IPS DF 6.9 (cell line): Measurements from ENCODE around the gene OR4K17.
"Not testable (repeated sequence)": the region's sequence is repeated elsewhere in the genome, so short reads cannot be mapped to it uniquely, and the experiment has no call there.

Experiments used
- DNase-seq: peaks from one replicate; pipeline ENCODE4 v3.0.0-alpha.2; 2013; ENCODE audit warnings: low read depth, low spot score
- H3K27ac ChIP-seq: one replicate; pipeline ENCODE4 v1.5.1; 2013; ENCODE audit warnings: low read length, control low read depth
- H3K27me3 ChIP-seq: 2 replicates; pipeline ENCODE4 v1.6.1; 2013; ENCODE audit warnings: mild to moderate bottlenecking, low read length; ENCODE audit not compliant: control insufficient read depth, insufficient read depth
- H3K36me3 ChIP-seq: 2 replicates; pipeline ENCODE4 v1.6.1; 2013; ENCODE audit warnings: low read length; ENCODE audit not compliant: control insufficient read depth, insufficient read depth
- H3K4me1 ChIP-seq: 2 replicates; pipeline ENCODE4 v1.6.1; 2013; ENCODE audit warnings: low read length; ENCODE audit not compliant: control insufficient read depth, insufficient read depth
- H3K4me3 ChIP-seq: 2 replicates; pipeline ENCODE4 v1.5.1; 2013; ENCODE audit warnings: mild to moderate bottlenecking, low read length
- H3K9me3 ChIP-seq: 2 replicates; pipeline ENCODE4 v1.6.1; 2013; ENCODE audit warnings: low read length, inconsistent platforms; ENCODE audit not compliant: control insufficient read depth, insufficient read depth
- WGBS: extraction: QIAGEN DNeasy Blood & Tissue Kit; methylation state at CpG from one replicate; pipeline ENCODE4 v1.1.7; 2013; ENCODE audit warnings: mixed read lengths, missing lambda C conversion rate; ENCODE audit not compliant: insufficient read length, insufficient coverage; 5-methylcytosine and 5-hydroxymethylcytosine counted together

The OR4K17 gene, protein sequence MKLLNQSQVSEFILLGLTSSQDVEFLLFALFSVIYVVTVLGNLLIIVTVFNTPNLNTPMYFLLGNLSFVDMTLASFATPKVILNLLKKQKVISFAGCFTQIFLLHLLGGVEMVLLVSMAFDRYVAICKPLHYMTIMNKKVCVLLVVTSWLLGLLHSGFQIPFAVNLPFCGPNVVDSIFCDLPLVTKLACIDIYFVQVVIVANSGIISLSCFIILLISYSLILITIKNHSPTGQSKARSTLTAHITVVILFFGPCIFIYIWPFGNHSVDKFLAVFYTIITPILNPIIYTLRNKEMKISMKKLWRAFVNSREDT

DNA sequence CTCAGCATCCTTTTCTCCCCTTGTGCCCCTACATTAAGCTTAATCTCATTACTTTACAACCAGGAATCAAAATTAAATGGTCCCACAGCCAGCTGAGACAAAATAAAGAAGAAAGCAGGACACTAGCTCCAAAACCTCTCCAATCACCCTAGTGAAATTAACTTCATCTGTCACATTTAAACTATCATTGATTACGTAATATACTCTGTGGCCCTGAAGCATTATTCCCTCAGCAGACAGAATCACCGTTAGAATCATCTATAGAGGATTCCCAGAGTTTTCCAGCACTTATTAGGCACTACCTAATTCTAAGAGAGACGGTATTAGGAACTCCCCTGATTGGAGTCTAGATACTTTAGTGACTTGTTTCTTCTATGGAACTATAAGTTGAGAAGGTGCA is at the start of gene OR4K17:
Gene OR4K17 (plus strand): TSS at position 302 of the 400 bp plus-strand sequence. CDS start 6,761 bp downstream, outside the sequence.
- H3K27me3 ChIP-seq: no peaks in the 10 kb centered on the region
- no peak for DNase-seq
- H3K27ac ChIP-seq: no peak within 1 kb of the TSS
- H3K9me3 ChIP-seq: peaks cover 2% of the 10 kb centered on the region
- no peaks in the 10 kb centered on the region for H3K4me1 ChIP-seq
- no peaks in the 10 kb centered on the region for H3K36me3 ChIP-seq
- no CpG with 5 or more reads among the region's 3 CpGs for WGBS
- no peak within 1 kb of the TSS for H3K4me3 ChIP-seq

DNA sequence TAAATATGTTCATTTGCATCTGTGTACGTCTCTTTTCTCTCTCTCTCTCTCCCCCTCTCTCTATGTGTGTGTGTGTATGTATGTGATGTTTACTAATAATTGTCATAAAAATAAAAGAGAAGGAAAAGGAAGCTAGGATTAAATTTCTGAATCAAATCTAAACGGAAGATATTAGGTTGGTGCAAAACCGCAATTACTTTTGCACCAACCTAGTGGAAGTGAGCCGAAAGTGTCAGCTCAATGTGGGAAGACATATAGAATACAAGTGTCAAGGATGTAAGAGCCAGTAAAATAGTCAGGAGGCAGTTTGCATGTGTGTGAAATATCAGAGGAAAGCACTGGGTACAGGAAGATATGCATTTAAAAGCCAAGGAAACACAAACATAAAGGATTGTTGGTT is 18.5 kb upstream of the OR4K17 start:
- H3K9me3 ChIP-seq: peaks cover 3% of the 10 kb centered on the region
- no peak overlapping the region for H3K4me3 ChIP-seq
- H3K27me3 ChIP-seq: no peaks in the 10 kb centered on the region; the same call in 1 of the 2 replicates
- H3K27ac ChIP-seq: no peak overlapping the region
- H3K36me3 ChIP-seq: no peaks in the 10 kb centered on the region
- no CpG with 5 or more reads among the region's 4 CpGs for WGBS
- H3K4me1 ChIP-seq: no peaks in the 10 kb centered on the region
- DNase-seq: no peak

DNA sequence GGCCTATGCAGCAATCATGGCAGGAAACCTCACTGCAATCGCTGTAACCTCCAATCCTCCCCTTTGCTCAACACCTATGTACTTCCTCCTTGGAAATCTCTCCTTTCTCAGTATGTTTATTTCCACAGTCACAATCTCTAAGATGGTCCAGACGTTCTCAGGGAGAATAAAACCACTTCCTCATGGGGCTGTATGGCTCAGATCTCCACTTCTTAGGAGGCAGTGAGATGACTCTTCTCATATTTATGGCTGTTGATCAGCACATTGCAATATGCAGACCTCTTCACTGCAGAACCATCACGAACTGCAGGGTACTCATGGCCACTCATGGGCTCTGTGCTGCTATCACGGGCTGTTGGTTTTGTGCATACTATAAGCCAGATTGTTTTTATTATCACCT is 17.1 kb upstream of the OR4K17 start:
- Histone ChIP-seq H3K4me1 (no peaks in the 10 kb centered on the region), H3K9me3 (peaks cover 3% of the 10 kb centered on the region), H3K36me3 (no peaks in the 10 kb centered on the region), H3K27me3 (no peaks in the 10 kb centered on the region; the same call in 1 of the 2 replicates), H3K27ac (no peak overlapping the region), H3K4me3 (no peak overlapping the region)
- DNase-seq: no peak
- no CpG with 5 or more reads among the region's 4 CpGs for WGBS

DNA sequence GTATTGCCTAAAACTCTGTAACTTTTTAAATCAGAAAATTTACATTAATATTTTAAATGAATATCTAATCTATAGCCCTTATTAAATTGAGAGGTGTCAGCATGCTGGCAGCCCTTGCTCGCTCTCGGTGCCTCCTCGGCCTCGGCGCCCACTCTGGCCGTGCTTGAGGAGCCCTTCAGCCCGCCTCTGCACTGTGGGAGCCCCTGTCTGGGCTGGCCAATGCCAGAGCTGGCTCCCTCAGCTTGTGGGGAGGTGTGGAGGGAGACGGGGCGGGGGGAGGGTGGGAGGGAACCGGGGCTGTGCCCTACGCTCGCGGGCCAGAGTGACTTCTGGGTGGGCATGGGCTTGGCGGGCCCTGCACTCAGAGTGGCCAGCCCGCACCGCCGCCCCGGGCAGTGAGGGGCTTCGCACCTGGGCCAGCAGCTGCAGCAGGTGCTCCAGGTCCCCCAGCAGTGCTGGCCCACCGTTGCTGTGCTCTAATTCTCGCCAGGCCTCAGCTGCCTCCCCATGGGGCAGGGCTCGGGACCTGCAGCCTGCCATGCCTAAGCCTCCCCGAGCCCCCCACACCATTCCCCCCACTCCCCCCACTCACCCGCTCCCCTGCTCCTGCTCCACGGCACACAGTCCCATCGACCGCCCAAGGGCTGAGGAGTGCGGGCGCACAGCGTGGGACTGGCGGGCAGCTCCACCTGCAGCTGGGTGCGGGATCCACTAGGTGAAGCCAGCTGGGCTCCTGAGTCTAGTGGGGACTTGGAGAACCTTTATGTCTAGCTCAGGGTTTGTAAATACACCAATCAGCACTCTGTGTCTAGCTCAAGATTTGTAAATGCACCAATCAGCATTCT is 11.4 kb upstream of the OR4K17 start:
- H3K36me3 ChIP-seq, DNase-seq, H3K27ac ChIP-seq, H3K27me3 ChIP-seq, H3K9me3 ChIP-seq, H3K4me1 ChIP-seq, H3K4me3 ChIP-seq: not testable (repeated sequence)
- WGBS: no CpG with 5 or more reads among the region's 32 CpGs

DNA sequence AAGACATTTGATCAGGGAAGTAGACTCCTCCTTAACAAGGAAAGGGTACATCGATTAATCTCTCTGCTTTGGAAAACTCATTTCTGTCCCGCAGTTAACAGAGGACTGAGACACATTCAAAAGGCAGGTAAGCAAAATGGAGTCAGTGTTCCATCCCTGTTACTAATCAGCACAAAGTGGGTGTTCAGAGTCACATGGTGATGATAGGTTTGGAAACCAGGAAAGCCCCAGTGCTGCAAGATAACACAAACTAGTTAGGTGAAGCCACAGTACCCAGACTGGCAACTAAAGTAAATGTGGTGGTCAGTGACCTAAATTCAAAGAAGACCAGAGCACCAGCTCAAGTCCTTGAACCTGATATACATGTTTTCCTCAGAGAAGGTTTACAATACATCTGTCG is 1.8 kb downstream of the OR4K17 start:
- Histone ChIP-seq H3K27me3 (no peaks in the 10 kb centered on the region), H3K9me3 (peaks cover 3% of the 10 kb centered on the region), H3K36me3 (no peaks in the 10 kb centered on the region), H3K27ac (no peak overlapping the region), H3K4me1 (no peaks in the 10 kb centered on the region), H3K4me3 (no peak overlapping the region)
- WGBS: no CpG with 5 or more reads among the region's 3 CpGs
- no peak for DNase-seq

DNA sequence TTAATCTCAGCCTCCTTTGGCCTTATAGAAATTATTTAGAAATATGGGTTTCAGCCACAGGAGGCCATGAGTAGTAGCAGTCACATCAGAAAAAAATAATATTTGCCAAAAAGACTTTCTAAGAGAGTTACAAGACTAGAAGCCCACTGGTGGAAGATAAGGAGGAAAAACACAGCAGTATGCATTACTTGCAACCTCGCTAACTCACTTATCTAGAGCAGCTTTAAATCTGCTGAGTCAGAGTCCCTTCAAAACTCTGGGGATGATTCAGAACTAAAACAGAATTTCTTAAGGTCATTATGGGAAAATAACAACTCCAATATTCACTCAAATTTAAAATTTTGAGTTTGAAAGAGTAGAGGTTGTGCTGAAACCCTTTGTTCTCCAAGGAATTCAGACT is 6.2 kb downstream of the OR4K17 start:
- Histone ChIP-seq H3K9me3 (peaks cover 6% of the 10 kb centered on the region), H3K4me3 (no peak overlapping the region), H3K36me3 (no peaks in the 10 kb centered on the region), H3K27me3 (no peaks in the 10 kb centered on the region), H3K4me1 (no peaks in the 10 kb centered on the region), H3K27ac (no peak overlapping the region)
- no peak for DNase-seq
- no CpG with 5 or more reads among the region's 1 CpG for WGBS

DNA sequence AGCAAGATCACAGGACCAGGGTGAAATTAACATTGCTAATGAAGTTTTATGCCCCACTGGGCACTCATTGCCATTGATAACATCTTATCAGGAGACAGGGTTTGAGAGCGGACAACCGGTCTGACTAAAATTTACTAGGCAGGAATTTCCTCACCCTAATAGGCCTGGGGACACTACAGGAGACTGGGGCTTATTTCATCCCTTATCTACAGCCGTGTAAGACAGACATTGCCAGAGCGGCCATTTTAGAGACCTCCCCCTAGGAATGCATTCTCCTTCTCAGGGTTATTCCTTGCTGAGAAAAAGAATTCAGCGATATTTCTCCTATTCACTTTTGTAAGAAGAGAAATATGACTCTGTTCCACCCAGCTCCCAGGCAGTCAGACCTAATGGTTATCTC is 8.3 kb downstream of the OR4K17 start:
- H3K27me3 ChIP-seq: no peaks in the 10 kb centered on the region
- H3K4me3 ChIP-seq: no peak overlapping the region
- H3K27ac ChIP-seq: no peak overlapping the region
- H3K4me1 ChIP-seq: no peaks in the 10 kb centered on the region
- WGBS: no CpG with 5 or more reads among the region's 5 CpGs
- no peak for DNase-seq
- H3K9me3 ChIP-seq: peaks cover 4% of the 10 kb centered on the region; the same call in 1 of the 2 replicates
- H3K36me3 ChIP-seq: no peaks in the 10 kb centered on the region

DNA sequence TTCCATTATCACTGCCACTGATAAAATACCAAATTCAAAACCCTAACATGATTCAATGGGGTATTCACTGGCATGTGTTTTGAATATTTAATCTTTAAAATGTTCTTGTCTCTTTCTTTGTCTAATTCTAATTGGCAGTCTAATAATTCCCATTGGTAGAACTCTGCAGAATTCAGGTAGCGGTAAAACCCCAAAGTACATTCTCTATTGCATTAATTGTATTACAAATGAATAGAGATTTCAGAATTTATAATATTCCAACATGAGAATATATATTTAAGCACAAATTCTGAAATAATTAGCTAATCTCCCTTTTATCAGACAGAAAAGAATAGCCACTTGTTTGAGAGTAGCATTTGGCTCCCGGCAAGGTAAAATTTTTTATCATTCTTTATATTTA is 28.0 kb downstream of the OR4K17 start, which contains the start of gene OR4N5:
Gene OR4N5 (plus strand): TSS at position 301 of the 400 bp plus-strand sequence. CDS start 4,916 bp downstream, outside the sequence.
- DNase-seq: no peak
- Histone ChIP-seq H3K27ac (no peak within 1 kb of the TSS), H3K4me3 (no peak within 1 kb of the TSS), H3K4me1 (no peaks in the 10 kb centered on the region), H3K27me3 (no peaks in the 10 kb centered on the region), H3K9me3 (peaks cover 3% of the 10 kb centered on the region), H3K36me3 (no peaks in the 10 kb centered on the region)
- WGBS: no CpG with 5 or more reads among the region's 2 CpGs

DNA sequence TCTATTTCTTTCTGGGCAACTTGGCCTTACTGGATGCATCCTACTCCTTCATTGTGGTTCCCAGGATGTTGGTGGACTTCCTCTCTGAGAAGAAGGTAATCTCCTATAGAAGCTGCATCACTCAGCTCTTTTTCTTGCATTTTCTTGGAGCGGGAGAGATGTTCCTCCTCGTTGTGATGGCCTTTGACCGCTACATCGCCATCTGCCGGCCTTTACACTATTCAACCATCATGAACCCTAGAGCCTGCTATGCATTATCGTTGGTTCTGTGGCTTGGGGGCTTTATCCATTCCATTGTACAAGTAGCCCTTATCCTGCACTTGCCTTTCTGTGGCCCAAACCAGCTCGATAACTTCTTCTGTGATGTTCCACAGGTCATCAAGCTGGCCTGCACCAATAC is 33.4 kb downstream of the OR4K17 start:
- no peaks in the 10 kb centered on the region for H3K27me3 ChIP-seq
- no CpG with 5 or more reads among the region's 7 CpGs for WGBS
- no peaks in the 10 kb centered on the region for H3K4me1 ChIP-seq
- no peak for DNase-seq
- no peak overlapping the region for H3K4me3 ChIP-seq
- no peaks in the 10 kb centered on the region for H3K36me3 ChIP-seq
- no peak overlapping the region for H3K27ac ChIP-seq
- peaks cover 6% of the 10 kb centered on the region; the same call in 1 of the 2 replicates for H3K9me3 ChIP-seq

DNA sequence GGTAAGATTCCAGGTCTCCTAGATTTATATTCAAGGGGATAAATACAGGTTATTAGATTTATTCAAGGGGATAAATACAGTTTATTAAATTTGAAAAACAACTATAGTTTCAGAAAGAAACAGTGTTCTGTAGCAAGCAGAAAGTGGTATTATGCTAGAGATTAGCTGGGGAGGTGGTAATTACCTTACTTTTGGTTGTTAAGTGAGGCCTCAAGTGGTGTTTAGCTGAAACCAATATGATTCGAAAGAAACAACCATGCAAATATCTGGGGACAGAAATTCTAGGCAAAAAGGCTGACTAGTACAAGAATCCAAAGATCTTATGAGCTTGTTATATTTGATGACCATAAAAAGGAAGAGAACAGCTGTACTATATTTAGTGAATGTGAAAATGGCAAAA is 34.3 kb downstream of the OR4K17 start:
- no CpG with 5 or more reads among the region's 1 CpG for WGBS
- no peaks in the 10 kb centered on the region for H3K27me3 ChIP-seq
- H3K9me3 ChIP-seq: peaks cover 8% of the 10 kb centered on the region; the same call in 1 of the 2 replicates
- no peaks in the 10 kb centered on the region for H3K4me1 ChIP-seq
- DNase-seq: no peak
- H3K27ac ChIP-seq: no peak overlapping the region
- no peak overlapping the region for H3K4me3 ChIP-seq
- no peaks in the 10 kb centered on the region for H3K36me3 ChIP-seq
